HG02970 (cell line): ENCODE measurements around the gene UNCX.

Experiments
- ATAC-seq: cut with Tn5 transposase; IDR thresholded peaks from one replicate; pipeline ENCODE4 v1.9.1; 2021; ENCODE audit warnings: mild to moderate bottlenecking, moderate library complexity, moderate number of reproducible peaks; ENCODE audit not compliant: unreplicated experiment, low FRiP score

The UNCX gene

GRCh38 chr7:1230411-1231213 lies 2.1 kb upstream of the UNCX start:
- no peak for ATAC-seq

GRCh38 chr7:1231214-1232102 lies 1.2 kb upstream of the UNCX start:
- no peak for ATAC-seq

- no peak for ATAC-seq
Measured at GRCh38 chr7:1232103-1232466, 587 bp upstream of the UNCX start.

GRCh38 chr7:1233333-1234048 lies 819 bp downstream of the UNCX start:
- no peak for ATAC-seq

GRCh38 chr7:1234049-1234880 lies 1.6 kb downstream of the UNCX start:
- ATAC-seq: no peak

- ATAC-seq: no peak
Measured at GRCh38 chr7:1234881-1235500, 2.3 kb downstream of the UNCX start.

GRCh38 chr7:1235501-1236131 lies 2.9 kb downstream of the UNCX start:
- ATAC-seq: no peak

- ATAC-seq: no peak
Measured at GRCh38 chr7:1236132-1236661, 3.5 kb downstream of the UNCX start.

- no peak for ATAC-seq
Measured at GRCh38 chr7:1236831-1237701, 4.4 kb downstream of the UNCX start.

- no peak for ATAC-seq
Measured at GRCh38 chr7:1237704-1238255, 5.1 kb downstream of the UNCX start.

- no peak for ATAC-seq
Measured at GRCh38 chr7:1238450-1238882, 5.8 kb downstream of the UNCX start.

- no peak for ATAC-seq
Measured at GRCh38 chr7:1238931-1239802, 6.5 kb downstream of the UNCX start.

- ATAC-seq: no peak
Measured at GRCh38 chr7:1239803-1240516, 7.3 kb downstream of the UNCX start.

- no peak for ATAC-seq
Measured at GRCh38 chr7:1240517-1241257, 8.0 kb downstream of the UNCX start.

GRCh38 chr7:1241258-1241602 lies 8.6 kb downstream of the UNCX start:
- ATAC-seq: no peak
